ENCODE results near the gene LILRB2. TPM values are rescaled to one million over a fixed set of nuclear protein-coding genes. Genes with fewer than 3 reads are reported as not detected.
"Not testable (repeated sequence)": the region's sequence is repeated elsewhere in the genome, so short reads cannot be mapped to it uniquely, and the experiment has no call there.

Gene LILRB2
- total and polyA plus RNA-seq, 2 experiments from 2014 or later: not detected

- Mint-ChIP-seq H3K27me3 (ENCODE audit: insufficient read depth, low read depth, poor library complexity) (peaks cover 4% of the 10 kb centered on the region), H3K4me3 (no peak overlapping the region; the same call in 2 of the 3 replicates), H3K9me3 (no peaks in the 10 kb centered on the region; the same call in 2 of the 3 replicates), H3K27ac (no peak overlapping the region), H3K4me1 (no peaks in the 10 kb centered on the region), H3K36me3 (ENCODE audit: low read depth) (no peaks in the 10 kb centered on the region)
- TF ChIP-seq, protein P1, sequence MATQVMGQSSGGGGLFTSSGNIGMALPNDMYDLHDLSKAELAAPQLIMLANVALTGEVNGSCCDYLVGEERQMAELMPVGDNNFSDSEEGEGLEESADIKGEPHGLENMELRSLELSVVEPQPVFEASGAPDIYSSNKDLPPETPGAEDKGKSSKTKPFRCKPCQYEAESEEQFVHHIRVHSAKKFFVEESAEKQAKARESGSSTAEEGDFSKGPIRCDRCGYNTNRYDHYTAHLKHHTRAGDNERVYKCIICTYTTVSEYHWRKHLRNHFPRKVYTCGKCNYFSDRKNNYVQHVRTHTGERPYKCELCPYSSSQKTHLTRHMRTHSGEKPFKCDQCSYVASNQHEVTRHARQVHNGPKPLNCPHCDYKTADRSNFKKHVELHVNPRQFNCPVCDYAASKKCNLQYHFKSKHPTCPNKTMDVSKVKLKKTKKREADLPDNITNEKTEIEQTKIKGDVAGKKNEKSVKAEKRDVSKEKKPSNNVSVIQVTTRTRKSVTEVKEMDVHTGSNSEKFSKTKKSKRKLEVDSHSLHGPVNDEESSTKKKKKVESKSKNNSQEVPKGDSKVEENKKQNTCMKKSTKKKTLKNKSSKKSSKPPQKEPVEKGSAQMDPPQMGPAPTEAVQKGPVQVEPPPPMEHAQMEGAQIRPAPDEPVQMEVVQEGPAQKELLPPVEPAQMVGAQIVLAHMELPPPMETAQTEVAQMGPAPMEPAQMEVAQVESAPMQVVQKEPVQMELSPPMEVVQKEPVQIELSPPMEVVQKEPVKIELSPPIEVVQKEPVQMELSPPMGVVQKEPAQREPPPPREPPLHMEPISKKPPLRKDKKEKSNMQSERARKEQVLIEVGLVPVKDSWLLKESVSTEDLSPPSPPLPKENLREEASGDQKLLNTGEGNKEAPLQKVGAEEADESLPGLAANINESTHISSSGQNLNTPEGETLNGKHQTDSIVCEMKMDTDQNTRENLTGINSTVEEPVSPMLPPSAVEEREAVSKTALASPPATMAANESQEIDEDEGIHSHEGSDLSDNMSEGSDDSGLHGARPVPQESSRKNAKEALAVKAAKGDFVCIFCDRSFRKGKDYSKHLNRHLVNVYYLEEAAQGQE (IDR thresholded peaks at IDR 0.05; ENCODE audit: unreplicated experiment): no peak
- TF ChIP-seq EZH2 (IDR thresholded peaks at IDR 0.05; ENCODE audit: low read depth, unreplicated experiment) (no peak), ETS1 (IDR thresholded peaks at IDR 0.05) (no peak), STAT1 (IDR thresholded peaks at IDR 0.05; ENCODE audit: unreplicated experiment) (no peak), ZNF462 (CRISPR knock-in tag; IDR thresholded peaks at IDR 0.05) (no peak), ZNF114 (CRISPR knock-in tag; IDR thresholded peaks at IDR 0.05) (no peak)
- no peak overlapping the region for H3K27ac ChIP-seq (ENCODE audit: low read depth)
- no peaks in the 10 kb centered on the region for H3K4me1 ChIP-seq (ENCODE audit: insufficient read depth)
- H2AFZ ChIP-seq: no peak overlapping the region
- no peaks in the 10 kb centered on the region for H3F3A ChIP-seq (replicated peaks; ENCODE audit: low read depth)
- H3K27me3 ChIP-seq (ENCODE audit: insufficient read depth): no peaks in the 10 kb centered on the region
- ATAC-seq: no peak
- no peaks in the 10 kb centered on the region for H4K20me1 ChIP-seq (replicated peaks; ENCODE audit: insufficient read depth)
- no peaks in the 10 kb centered on the region for H3K36me3 ChIP-seq (ENCODE audit: insufficient read depth)
- no peak overlapping the region for H3K4me2 ChIP-seq
- no peaks in the 10 kb centered on the region for H3K9me2 ChIP-seq (ENCODE audit: insufficient read depth)
- DNase-seq (ENCODE audit: low spot score): no peak
- no peaks in the 10 kb centered on the region for H3K79me2 ChIP-seq (replicated peaks; ENCODE audit: insufficient read depth)
- no peak overlapping the region for H3K4me3 ChIP-seq
These were observed 7.1 kb downstream of the LILRB2 start for GRCh38 chr19:54273821-54274220.

DNA sequence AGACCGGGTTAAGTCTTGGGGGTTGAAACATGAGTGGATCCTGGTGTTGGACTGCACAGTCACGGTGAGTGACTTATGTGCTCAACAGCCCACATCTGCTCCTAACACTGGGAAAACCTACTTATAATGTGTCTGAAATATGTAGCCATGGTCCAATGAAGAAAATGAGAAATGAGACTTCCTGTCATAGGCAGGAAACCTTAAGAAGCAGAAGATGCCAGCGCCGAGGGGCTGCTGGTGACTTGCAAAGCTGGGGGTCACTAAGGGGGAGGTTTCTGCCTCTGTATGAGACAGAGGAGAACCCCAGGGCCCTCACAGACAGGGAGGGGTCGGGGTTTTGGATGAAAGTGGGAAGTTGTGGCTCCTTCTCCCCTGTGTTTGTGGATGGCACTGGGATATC, 8.7 kb downstream of the LILRB2 start:
- H3K79me2 ChIP-seq (replicated peaks; ENCODE audit: insufficient read depth); H3K9me2 ChIP-seq (ENCODE audit: insufficient read depth); ATAC-seq; H3K9me3 Mint-ChIP-seq; H3K4me1 ChIP-seq (ENCODE audit: insufficient read depth); H3F3A ChIP-seq (replicated peaks; ENCODE audit: low read depth); H3K36me3 ChIP-seq (ENCODE audit: insufficient read depth); H3K4me3 Mint-ChIP-seq; H3K27ac ChIP-seq (ENCODE audit: low read depth); H3K36me3 Mint-ChIP-seq (ENCODE audit: low read depth); H3K4me3 ChIP-seq; H3K4me1 Mint-ChIP-seq; H3K4me2 ChIP-seq; H4K20me1 ChIP-seq (replicated peaks; ENCODE audit: insufficient read depth); DNase-seq (ENCODE audit: low spot score); H2AFZ ChIP-seq; H3K27ac Mint-ChIP-seq; H3K27me3 ChIP-seq (ENCODE audit: insufficient read depth); H3K27me3 Mint-ChIP-seq (ENCODE audit: insufficient read depth, low read depth, poor library complexity): not testable (repeated sequence)

- not testable (repeated sequence) for H3K4me2 ChIP-seq; H3K27ac Mint-ChIP-seq; H3K27ac ChIP-seq (ENCODE audit: low read depth); H3K9me2 ChIP-seq (ENCODE audit: insufficient read depth); H3K79me2 ChIP-seq (replicated peaks; ENCODE audit: insufficient read depth); ATAC-seq; H3K4me1 ChIP-seq (ENCODE audit: insufficient read depth); H3F3A ChIP-seq (replicated peaks; ENCODE audit: low read depth); H3K4me3 Mint-ChIP-seq; H3K36me3 Mint-ChIP-seq (ENCODE audit: low read depth); H3K4me3 ChIP-seq; H3K27me3 Mint-ChIP-seq (ENCODE audit: insufficient read depth, low read depth, poor library complexity); DNase-seq (ENCODE audit: low spot score); H3K9me3 Mint-ChIP-seq; H2AFZ ChIP-seq; H3K27me3 ChIP-seq (ENCODE audit: insufficient read depth); H4K20me1 ChIP-seq (replicated peaks; ENCODE audit: insufficient read depth); H3K36me3 ChIP-seq (ENCODE audit: insufficient read depth); H3K4me1 Mint-ChIP-seq
These were observed 9.3 kb downstream of the LILRB2 start for GRCh38 chr19:54271587-54271986.

All from GM23338 (cell line).